ENCODE data around the gene LILRB3. TPM values are rescaled to one million over a fixed set of nuclear protein-coding genes. Genes with fewer than 3 reads are reported as not detected.

The LILRB3 gene
- total and polyA plus RNA-seq, 10 donors, result 6.4 to 443 (median 89.9) TPM

GRCh38 chr19:54253331-54254194 is 30.8 kb upstream of the LILRB3 start:
- H3K4me1 ChIP-seq, result peaks cover 0 to 72% (median 23%) of the 10 kb centered on the region in 6 donors
- TF ChIP-seq POLR2A (IDR thresholded peaks at IDR 0.05) (no peak), CTCF (IDR thresholded peaks at IDR 0.05 in 8 of 11, conservative IDR thresholded peaks at IDR 0.05 in 3 of 11) (no peak), POLR2AphosphoS5 (IDR thresholded peaks at IDR 0.05) (no peak)
- H3K27ac ChIP-seq, result peak overlapping the region in 3 of 8 donors; percentile 11 to 75 (median 45)
- peaks cover 0 to 28% (median 0%) of the 10 kb centered on the region in 6 donors for H3K36me3 ChIP-seq
- DNase-seq, result no peak
- no peak overlapping the region for H3K4me3 ChIP-seq
- no peaks in the 10 kb centered on the region for H3K9me3 ChIP-seq
- H3K27me3 ChIP-seq (replicated peaks in 1 of 7), result peaks cover 0 to 59% (median 0%) of the 10 kb centered on the region in 7 donors
- WGBS, 5 donors, result 67 to 85% (median 78%) methylated on average over 15 to 23 of the region's 23 CpGs
- intact Hi-C loops (cut with DNase I; ENCODE audit: low total_unique reads), result no loop called here

DNA sequence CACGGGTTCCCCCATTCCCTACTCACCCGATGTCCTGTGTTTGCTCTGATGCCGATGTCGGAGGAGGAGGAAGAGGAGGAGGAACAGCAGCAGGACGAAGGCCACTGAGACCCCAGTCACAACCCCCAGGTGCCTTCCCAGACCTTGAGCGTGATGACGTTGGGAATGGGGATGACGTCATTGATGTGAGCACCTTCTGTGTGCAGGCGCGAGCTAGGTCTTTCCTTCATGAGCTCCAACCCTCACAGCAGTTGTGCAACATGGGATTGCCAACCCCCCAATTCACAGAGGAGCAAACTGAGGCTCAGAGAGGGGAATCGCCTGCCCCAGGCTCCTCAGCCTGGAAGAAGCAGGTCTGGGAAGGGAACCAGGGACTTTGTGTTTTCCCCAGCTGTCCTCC is 30.0 kb upstream of the LILRB3 start:
- 69 to 95% (median 86%) methylated on average over 10 to 11 of the region's 11 CpGs for WGBS, 5 donors
- Histone ChIP-seq H3K36me3 (peaks cover 0 to 28% (median 0%) of the 10 kb centered on the region in 6 donors), H3K27ac (peak overlapping the region in 4 of 8 donors; percentile 10 to 55 (median 44)), H3K4me3 (no peak overlapping the region), H3K9me3 (no peaks in the 10 kb centered on the region), H3K27me3 (replicated peaks in 1 of 7) (peaks cover 0 to 58% (median 0%) of the 10 kb centered on the region in 7 donors), H3K4me1 (peaks cover 0 to 77% (median 30%) of the 10 kb centered on the region in 6 donors)
- TF ChIP-seq POLR2AphosphoS5 (IDR thresholded peaks at IDR 0.05), result no peak
- no peak for TF ChIP-seq POLR2A (IDR thresholded peaks at IDR 0.05)
- intact Hi-C loops (cut with DNase I; ENCODE audit: low total_unique reads), result no loop called here
- no peak for DNase-seq

- H3K27ac ChIP-seq, result peak overlapping the region in 5 of 8 donors; percentile 10 to 55 (median 42)
- DNase-seq, result no peak
- intact Hi-C loops (cut with DNase I; ENCODE audit: low total_unique reads), result no loop called here
- H3K36me3 ChIP-seq, result peaks cover 0 to 28% (median 0%) of the 10 kb centered on the region in 6 donors
- no peaks in the 10 kb centered on the region for H3K9me3 ChIP-seq
- H3K27me3 ChIP-seq (replicated peaks in 1 of 7), result peaks cover 0 to 53% (median 0%) of the 10 kb centered on the region in 7 donors
- WGBS, 5 donors, result 49 to 76% (median 73%) methylated on average over 9 of the region's 9 CpGs
- TF ChIP-seq CTCF (IDR thresholded peaks at IDR 0.05 in 8 of 11, conservative IDR thresholded peaks at IDR 0.05 in 3 of 11) (no peak), POLR2AphosphoS5 (IDR thresholded peaks at IDR 0.05) (no peak)
- no peak overlapping the region for H3K4me3 ChIP-seq
- peaks cover 6 to 77% (median 36%) of the 10 kb centered on the region in 6 donors for H3K4me1 ChIP-seq
Observed at GRCh38 chr19:54252243-54252642, 29.4 kb upstream of the LILRB3 start.

DNA sequence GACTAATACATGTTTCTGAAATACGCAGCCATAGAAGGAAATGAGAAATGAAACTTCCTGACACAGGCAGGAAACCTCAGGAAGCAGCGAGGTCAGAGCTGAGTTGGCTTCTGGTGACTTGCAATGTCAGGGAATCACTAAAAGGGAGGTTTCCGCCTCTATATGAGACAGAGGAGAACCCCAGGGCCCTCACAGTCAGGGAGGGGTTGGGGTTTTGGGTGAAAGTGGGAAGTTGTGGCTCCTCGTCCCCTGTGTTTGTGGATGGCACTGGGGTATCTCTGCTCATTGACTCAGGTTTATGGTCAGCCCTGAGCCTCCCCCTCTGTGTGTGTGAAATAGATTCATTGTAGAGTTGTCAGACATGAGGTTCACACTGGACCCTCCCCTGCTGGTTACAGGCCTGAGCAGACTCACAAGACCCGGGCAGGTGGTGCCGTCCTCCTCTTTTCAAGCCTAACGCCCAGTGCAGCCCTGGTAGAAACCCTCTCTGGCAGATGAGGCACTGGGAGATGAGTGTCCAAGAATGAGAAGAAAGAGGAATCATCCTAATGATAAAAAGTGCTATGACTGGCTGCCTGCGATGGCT is 25.3 kb upstream of the LILRB3 start:
- TF ChIP-seq POLR2A (IDR thresholded peaks at IDR 0.05) (no peak), CTCF (IDR thresholded peaks at IDR 0.05 in 8 of 11, conservative IDR thresholded peaks at IDR 0.05 in 3 of 11) (no peak), POLR2AphosphoS5 (IDR thresholded peaks at IDR 0.05) (peak in 2 of 3 donors; percentile 43 to 88)

More for the DNA sequence above, 25.3 kb upstream of the LILRB3 start:
- Histone ChIP-seq H3K4me1 (peaks cover 7 to 59% (median 36%) of the 10 kb centered on the region in 6 donors), H3K9me3 (no peaks in the 10 kb centered on the region), H3K4me3 (peak overlapping the region in 1 of 8 donors; percentile 36), H3K27me3 (replicated peaks in 1 of 7) (peaks cover 0 to 19% (median 0%) of the 10 kb centered on the region in 7 donors), H3K27ac (peak overlapping the region; percentile 55 to 92 (median 88)), H3K36me3 (peaks cover 0 to 12% (median 0%) of the 10 kb centered on the region in 6 donors)
- peak; percentile 87 for DNase-seq
- 26 to 35% (median 31%) methylated on average over 7 to 8 of the region's 8 CpGs for WGBS, 5 donors
- intact Hi-C loops (cut with DNase I; ENCODE audit: low total_unique reads), result no loop called here

Measured in spleen (tissue), 11 donors.